Mesothelial cell of epicardium (in vitro differentiated cells): Measurements from ENCODE around the gene MAPK13. TPM values are rescaled to one million over a fixed set of nuclear protein-coding genes. Genes with fewer than 3 reads are reported as not detected.

Experiments used
- DNase-seq, 2 experiments: peaks; one replicate each; pipeline ENCODE4 v3.0.0; 2021; ENCODE audit warnings: low spot score in 2 of 2; ENCODE audit not compliant: unreplicated experiment in 2 of 2
- H3K27ac Mint-ChIP-seq: 2 replicates; pipeline ENCODE4 v1.8.0; 2021; ENCODE audit warnings: mixed read lengths
- H3K27me3 Mint-ChIP-seq: 2 replicates; pipeline ENCODE4 v1.8.0; 2021; ENCODE audit warnings: low read depth, mixed read lengths
- H3K36me3 Mint-ChIP-seq: 2 replicates; pipeline ENCODE4 v1.8.0; 2021; ENCODE audit warnings: mixed read lengths
- H3K4me1 Mint-ChIP-seq: 2 replicates; pipeline ENCODE4 v1.8.0; 2021; ENCODE audit warnings: mixed read lengths
- H3K4me3 Mint-ChIP-seq: 2 replicates; pipeline ENCODE4 v1.8.0; 2021; ENCODE audit warnings: mild to moderate bottlenecking, moderate library complexity, mixed read lengths
- H3K9me3 Mint-ChIP-seq: 2 replicates; pipeline ENCODE4 v1.8.0; 2021; ENCODE audit warnings: mixed read lengths
- total RNA-seq: library from RNA; stranded (reverse); gene quantifications from 3 replicates; pipeline ENCODE4 v1.2.1, GENCODE V29; 2021
- TF ChIP-seq, protein P1 (sequence below): fragments of 200-600 bp; sonication (generic); IDR thresholded peaks from one replicate; pipeline ENCODE4 v1.5.0; 2021; ENCODE audit warnings: antibody characterized with exemption; ENCODE audit not compliant: unreplicated experiment

The MAPK13 gene
- total RNA-seq, 1 donor from 2014 or later, result 20.6 TPM

GRCh38 chr6:36120018-36120417 is 10.3 kb upstream of the MAPK13 start:
- Mint-ChIP-seq H3K27me3 (no peaks in the 10 kb centered on the region), H3K9me3 (no peaks in the 10 kb centered on the region), H3K27ac (no peak overlapping the region), H3K4me1 (peaks cover 15% of the 10 kb centered on the region), H3K4me3 (no peak overlapping the region), H3K36me3 (peaks cover 4% of the 10 kb centered on the region)
- TF ChIP-seq, protein P1, sequence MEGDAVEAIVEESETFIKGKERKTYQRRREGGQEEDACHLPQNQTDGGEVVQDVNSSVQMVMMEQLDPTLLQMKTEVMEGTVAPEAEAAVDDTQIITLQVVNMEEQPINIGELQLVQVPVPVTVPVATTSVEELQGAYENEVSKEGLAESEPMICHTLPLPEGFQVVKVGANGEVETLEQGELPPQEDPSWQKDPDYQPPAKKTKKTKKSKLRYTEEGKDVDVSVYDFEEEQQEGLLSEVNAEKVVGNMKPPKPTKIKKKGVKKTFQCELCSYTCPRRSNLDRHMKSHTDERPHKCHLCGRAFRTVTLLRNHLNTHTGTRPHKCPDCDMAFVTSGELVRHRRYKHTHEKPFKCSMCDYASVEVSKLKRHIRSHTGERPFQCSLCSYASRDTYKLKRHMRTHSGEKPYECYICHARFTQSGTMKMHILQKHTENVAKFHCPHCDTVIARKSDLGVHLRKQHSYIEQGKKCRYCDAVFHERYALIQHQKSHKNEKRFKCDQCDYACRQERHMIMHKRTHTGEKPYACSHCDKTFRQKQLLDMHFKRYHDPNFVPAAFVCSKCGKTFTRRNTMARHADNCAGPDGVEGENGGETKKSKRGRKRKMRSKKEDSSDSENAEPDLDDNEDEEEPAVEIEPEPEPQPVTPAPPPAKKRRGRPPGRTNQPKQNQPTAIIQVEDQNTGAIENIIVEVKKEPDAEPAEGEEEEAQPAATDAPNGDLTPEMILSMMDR, result no peak
- no peak for DNase-seq

DNA sequence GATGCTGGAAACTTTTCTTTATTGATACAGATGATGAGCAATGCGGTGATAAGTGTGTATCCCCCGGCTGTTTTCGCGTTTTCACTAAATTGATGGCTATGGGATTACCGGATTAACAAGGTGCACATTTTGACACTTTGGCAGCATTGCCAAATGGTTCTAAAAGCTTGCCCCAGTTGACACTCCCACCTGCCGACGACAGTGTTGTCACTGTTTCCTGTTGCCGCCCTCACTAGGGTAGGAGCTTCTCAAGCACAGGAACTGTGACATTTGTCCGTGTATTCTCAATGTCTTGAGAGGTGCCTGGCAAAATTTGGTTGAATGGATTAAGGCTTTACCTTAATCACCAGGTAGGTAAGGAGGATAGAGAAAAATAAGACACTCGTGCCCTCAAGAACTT is 9.8 kb upstream of the MAPK13 start:
- no peak overlapping the region for H3K4me3 Mint-ChIP-seq
- no peaks in the 10 kb centered on the region for H3K27me3 Mint-ChIP-seq
- TF ChIP-seq, protein P1, result no peak
- H3K36me3 Mint-ChIP-seq, result peaks cover 4% of the 10 kb centered on the region
- DNase-seq, result no peak
- no peak overlapping the region for H3K27ac Mint-ChIP-seq
- H3K4me1 Mint-ChIP-seq, result peaks cover 15% of the 10 kb centered on the region
- no peaks in the 10 kb centered on the region for H3K9me3 Mint-ChIP-seq

GRCh38 chr6:36120979-36121786 is 9.1 kb upstream of the MAPK13 start:
- Mint-ChIP-seq H3K9me3 (no peaks in the 10 kb centered on the region), H3K27me3 (no peaks in the 10 kb centered on the region), H3K4me3 (no peak overlapping the region), H3K36me3 (peaks cover 4% of the 10 kb centered on the region), H3K4me1 (peaks cover 15% of the 10 kb centered on the region), H3K27ac (no peak overlapping the region)
- no peak for DNase-seq
- TF ChIP-seq, protein P1, result no peak

- Mint-ChIP-seq H3K9me3 (no peaks in the 10 kb centered on the region), H3K27ac (no peak overlapping the region), H3K27me3 (no peaks in the 10 kb centered on the region)
These were observed 8.4 kb upstream of the MAPK13 start for GRCh38 chr6:36121787-36122494.

DNA sequence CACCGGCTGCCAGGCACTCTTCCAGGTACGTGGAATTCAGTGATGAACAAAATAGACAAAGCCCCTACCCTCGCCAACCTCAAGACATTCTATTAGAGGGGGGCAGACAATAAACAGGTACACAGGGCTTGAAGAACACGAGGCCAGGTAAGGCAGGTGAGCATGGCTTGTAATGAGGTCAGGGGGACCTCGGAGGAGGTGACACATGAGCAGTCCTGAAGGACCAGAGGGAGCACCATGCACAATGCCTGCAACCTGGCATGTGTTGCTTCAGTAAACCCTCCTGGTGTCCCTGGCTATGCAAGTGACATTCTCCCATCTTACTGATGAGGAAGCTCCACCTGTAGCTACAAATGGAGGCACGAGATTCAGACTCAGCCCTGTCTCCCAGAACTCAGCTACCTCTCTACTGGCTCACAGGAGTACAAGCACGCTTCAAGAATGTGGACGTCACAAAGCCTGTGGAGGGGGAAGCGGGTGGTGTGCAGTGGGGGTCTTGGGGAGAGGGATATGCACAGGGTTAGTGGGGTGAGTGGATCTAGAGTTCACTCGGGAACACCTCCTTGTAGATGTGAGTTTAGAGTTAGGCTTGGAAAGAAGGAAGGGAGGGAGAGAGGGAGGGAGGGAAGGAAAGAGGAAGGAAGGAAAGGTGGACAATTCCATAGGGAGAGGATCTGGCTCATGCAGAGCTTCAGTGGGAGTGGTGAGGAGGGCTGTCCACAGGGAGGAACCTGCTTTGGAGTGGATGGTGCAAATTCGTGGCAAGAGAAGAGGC is 7.6 kb upstream of the MAPK13 start:
- Mint-ChIP-seq H3K4me3 (no peak overlapping the region), H3K27ac (no peak overlapping the region), H3K9me3 (no peaks in the 10 kb centered on the region), H3K27me3 (no peaks in the 10 kb centered on the region), H3K4me1 (peaks cover 15% of the 10 kb centered on the region), H3K36me3 (no peaks in the 10 kb centered on the region)
- DNase-seq, result no peak
- TF ChIP-seq, protein P1, result no peak

More at GRCh38 chr6:36121787-36122494, 8.4 kb upstream of the MAPK13 start:
- DNase-seq, result no peak
- Mint-ChIP-seq H3K4me3 (no peak overlapping the region), H3K4me1 (peaks cover 15% of the 10 kb centered on the region), H3K36me3 (no peaks in the 10 kb centered on the region)
- TF ChIP-seq, protein P1, result no peak
